GM12878 (cell line): ENCODE results near the gene PITX1. TPM values are rescaled to one million over a fixed set of nuclear protein-coding genes. Genes with fewer than 3 reads are reported as not detected.

Experiments
- ATAC-seq: fragments of 200-7000 bp; cut with Tn5 transposase; 3 replicates; pipeline ENCODE4 v1.9.1; 2020; ENCODE audit warnings: mild to moderate bottlenecking, moderate library complexity
- BruUV-seq: library from RNA; stranded (reverse); fragments of 400-500 nt; replicated peaks from 2 replicates; lab custom pipeline; 2021; lab: Mats Ljungman, UMichigan
- CTCF ChIA-PET: fragments of 300-600 bp; sonication (Branson Sonifier 250); formaldehyde crosslinking; extraction: SDS; loops from one replicate; lab custom pipeline; 2021; ENCODE audit warnings: inconsistent platforms; lab: Yijun Ruan, JAX
- POLR2A ChIA-PET: fragments of 350-600 bp; formaldehyde crosslinking; extraction: SDS; loops from one replicate; lab custom pipeline; 2021; ENCODE audit warnings: inconsistent platforms; lab: Charles Lee
- RAD21 ChIA-PET: fragments of 300-600 bp; sonication (Branson Sonifier 250); formaldehyde crosslinking; loops from one replicate; lab custom pipeline; 2023; ENCODE audit warnings: antibody characterized with exemption; ENCODE audit not compliant: unreplicated experiment; lab: Charles Lee
- SMC1A ChIA-PET: fragments of 300-600 bp; sonication (Branson Sonifier 250); formaldehyde crosslinking; loops from one replicate; lab custom pipeline; 2023; ENCODE audit not compliant: unreplicated experiment, uncharacterized antibody; lab: Charles Lee
- DNase-seq: peaks from one replicate; pipeline ENCODE4 v3.0.0-alpha.2; 2011; ENCODE audit warnings: low read depth, low spot score
- FAIRE-seq: peaks from 3 replicates; lab custom pipeline; 2011; peaks lifted over from hg19 to GRCh38; lab: Jason Lieb, UNC
- H2AFZ ChIP-seq: 2 replicates; pipeline ENCODE4 v1.6.0; 2011; ENCODE audit warnings: low read depth, low read length, control low read depth; ENCODE audit not compliant: control insufficient read depth
- H3K27ac ChIP-seq: 2 replicates; pipeline ENCODE4 v1.5.1; 2011; ENCODE audit warnings: control low read depth; ENCODE audit not compliant: control insufficient read depth, insufficient read depth
- H3K27me3 ChIP-seq, 2 experiments: replicated peaks in 1 of 2; 2 replicates each; pipeline versions ENCODE4 v1.6.0 to v1.6.1; 2011; ENCODE audit warnings: low read length in 1 of 2; ENCODE audit not compliant: control insufficient read depth in 2 of 2, insufficient read depth in 2 of 2
- H3K36me3 ChIP-seq, 2 experiments: 2 replicates each; pipeline ENCODE4 v1.5.1; 2011; ENCODE audit warnings: low read length in 1 of 2; ENCODE audit not compliant: control insufficient read depth in 2 of 2, insufficient read depth in 2 of 2
- H3K4me1 ChIP-seq: 2 replicates; pipeline ENCODE4 v1.6.1; 2011; ENCODE audit warnings: mild to moderate bottlenecking, low read length, moderate library complexity, mixed read lengths; ENCODE audit not compliant: control insufficient read depth, insufficient read depth
- H3K4me2 ChIP-seq: 2 replicates; pipeline ENCODE4 v1.6.0; 2011; ENCODE audit warnings: control low read depth; ENCODE audit not compliant: control insufficient read depth, insufficient read depth
- H3K4me3 ChIP-seq: fragments of 200-600 bp; sonication (generic); 2 replicates; pipeline ENCODE4 v1.5.1; 2016
- H3K79me2 ChIP-seq: 2 replicates; pipeline ENCODE4 v1.6.0; 2011; ENCODE audit warnings: low read length; ENCODE audit not compliant: control insufficient read depth, insufficient read depth
- H3K9ac ChIP-seq: 2 replicates; pipeline ENCODE4 v1.8.0; 2011; ENCODE audit warnings: low read length, control low read depth, mixed read lengths; ENCODE audit not compliant: control insufficient read depth, insufficient read depth
- H3K9me3 ChIP-seq: replicated peaks from 3 replicates; pipeline ENCODE4 v1.5.1; 2011; ENCODE audit warnings: mild to moderate bottlenecking, low read length; ENCODE audit not compliant: control insufficient read depth, insufficient read depth
- H4K20me1 ChIP-seq: 2 replicates; pipeline ENCODE4 v1.6.0; 2011; ENCODE audit not compliant: control insufficient read depth, insufficient read depth
- BMI1 ChIP-seq: fragments of 450-650 bp; IDR thresholded peaks from 2 replicates; pipeline ENCODE4 v1.6.1; 2016; ENCODE audit warnings: mild to moderate bottlenecking, moderate library complexity, borderline replicate concordance
- CBX3 ChIP-seq: fragments of 200-600 bp; sonication (generic); IDR thresholded peaks from 2 replicates; pipeline ENCODE4 v1.6.1; 2016; ENCODE audit warnings: low read depth, borderline replicate concordance
- GATAD2B ChIP-seq: fragments of 450-650 bp; conservative IDR thresholded peaks from 2 replicates; pipeline ENCODE4 v1.6.1; 2017; ENCODE audit warnings: low read depth, mild to moderate bottlenecking, moderate library complexity
- HDAC6 ChIP-seq: fragments of 200-600 bp; sonication (generic); IDR thresholded peaks from one replicate; pipeline ENCODE4 v1.8.0; 2017; ENCODE audit warnings: antibody characterized with exemption; ENCODE audit not compliant: unreplicated experiment
- MEF2B ChIP-seq: fragments of 450-650 bp; IDR thresholded peaks from 2 replicates; pipeline ENCODE4 v1.6.1; 2018; ENCODE audit warnings: mild to moderate bottlenecking, moderate library complexity; ENCODE audit not compliant: partially characterized antibody, poor library complexity, severe bottlenecking
- MLLT1 ChIP-seq: fragments of 450-650 bp; IDR thresholded peaks from 2 replicates; pipeline ENCODE4 v1.6.1; 2016; ENCODE audit warnings: mild to moderate bottlenecking
- MYC ChIP-seq: IDR thresholded peaks from 2 replicates; pipeline ENCODE4 v1.6.1; 2011; ENCODE audit warnings: mild to moderate bottlenecking, low read length, moderate library complexity, inconsistent platforms; ENCODE audit not compliant: insufficient read depth, insufficient replicate concordance, insufficient read length, severe bottlenecking
- PBX3 ChIP-seq: IDR thresholded peaks from 2 replicates; pipeline ENCODE4 v1.6.1; 2011; ENCODE audit warnings: mild to moderate bottlenecking, low read depth, low read length, moderate library complexity; ENCODE audit not compliant: insufficient replicate concordance
- SMARCA5 ChIP-seq: fragments of 450-650 bp; IDR thresholded peaks from 2 replicates; pipeline ENCODE4 v1.6.1; 2017; ENCODE audit warnings: mild to moderate bottlenecking
- USF2 ChIP-seq: IDR thresholded peaks from 2 replicates; pipeline ENCODE4 v1.6.1; 2011; ENCODE audit warnings: low read depth, low read length, improper control_type of control experiment, borderline replicate concordance
- ZBTB11 ChIP-seq: fragments of 450-650 bp; formaldehyde crosslinking; IDR thresholded peaks from 2 replicates; pipeline ENCODE4 v1.5.0; 2022; ENCODE audit warnings: mild to moderate bottlenecking, missing genetic modification characterization
- ZNF687 ChIP-seq: fragments of 450-650 bp; IDR thresholded peaks from 2 replicates; pipeline ENCODE4 v1.6.1; 2017; ENCODE audit warnings: mild to moderate bottlenecking, moderate library complexity
- WGBS: methylation state at CpG from one replicate; pipeline ENCODE4 v1.1.6; 2016; ENCODE audit warnings: low lambda C conversion rate; ENCODE audit not compliant: insufficient replicate concordance, insufficient coverage; ENCODE audit errors: missing lambda C conversion rate; 5-methylcytosine and 5-hydroxymethylcytosine counted together
- in situ Hi-C: fragments of 300-500 bp; cut with MboI; formaldehyde crosslinking; loops from 9 replicates; pipeline ENCODE4 v1.14.3; 2018; ENCODE audit warnings: mixed read lengths
- intact Hi-C: fragments of 100-400 bp; cut with micrococcal nuclease; formaldehyde crosslinking; loops from one replicate; pipeline ENCODE4 v1.14.2; 2022; ENCODE audit not compliant: unreplicated experiment
- polyA plus RNA-seq, 11 experiments: library from polyadenylated mRNA; depleted of rRNA in 4 of 11; unstranded in 6 of 11; stranded (reverse) in 5 of 11; fragments of >200 nt; fragmentation: Nextera tagmentation in 4 of 11; fragmentation: Illumina TruSeq in 1 of 11; extraction: Ambion mirVana in 4 of 11; extraction: Trizol in 1 of 11; gene quantifications; 1 replicate in 1 of 11; 2 replicates in 10 of 11; pipeline versions ENCODE4 v1.2.1 to v1.2.3, GENCODE V29; 2011 to 2016; ENCODE audit warnings: inconsistent platforms in 2 of 11, missing spikeins in 2 of 11, low read depth in 1 of 11
- total RNA-seq, 4 experiments: library from RNA; depleted of rRNA in 3 of 4; stranded (reverse); fragments of >200 nt in 3 of 4; fragmentation: Illumina TruSeq in 1 of 4; extraction: Trizol in 1 of 4; gene quantifications; 2 replicates each; pipeline versions ENCODE4 v1.2.1 to v1.2.3, GENCODE V29; 2013 to 2021

PITX1 gene
- total and polyA plus RNA-seq, 10 of the 15 experiments (the other 5 are each of a cell fraction or from before 2014, with no cell fraction given), result 0.16 to 1.1 (median 0.68) TPM; not detected in 5

- Histone ChIP-seq H3K9me3 (no peaks in the 10 kb centered on the region), H3K27ac (no peak overlapping the region), H3K27me3 (no peaks in the 10 kb centered on the region), H3K4me1 (no peaks in the 10 kb centered on the region), H3K4me2 (no peak overlapping the region), H2AFZ (no peak overlapping the region), H3K79me2 (no peaks in the 10 kb centered on the region), H3K36me3 (no peaks in the 10 kb centered on the region), H3K9ac (no peak overlapping the region), H4K20me1 (no peaks in the 10 kb centered on the region), H3K4me3 (no peak overlapping the region)
- ChIA-PET SMC1A (no interaction called here), RAD21 (no interaction called here), CTCF (no interaction called here), POLR2A (no interaction called here)
- in situ Hi-C loops, result no loop called here
- no peak for FAIRE-seq
- ATAC-seq, result no peak
- 47% methylated on average over 11 of the region's 11 CpGs for WGBS
- intact Hi-C loops, result no loop called here
- DNase-seq, result no peak
- no TSS peak for BruUV-seq
- TF ChIP-seq ZBTB11 (no peak), MYC (no peak), HDAC6 (no peak), CBX3 (no peak), BMI1 (no peak), MLLT1 (no peak), ZNF687 (no peak), GATAD2B (no peak), USF2 (no peak), SMARCA5 (no peak), MEF2B (no peak), PBX3 (no peak)
Observed at GRCh38 chr5:135007749-135008363, 26.2 kb downstream of the PITX1 start.
